CD4-positive, alpha-beta T cell (primary cell): ENCODE results near the gene RAD9A. TPM values are rescaled to one million over a fixed set of nuclear protein-coding genes. Genes with fewer than 3 reads are reported as not detected.
A peak's percentile ranks its signal among the peaks of the same experiment; 100 is the strongest.

Experiments
- ATAC-seq: fragments of 200-7000 bp; cut with Tn5 transposase; one replicate; pipeline ENCODE4 v1.10.0; 2022; ENCODE audit warnings: mild to moderate bottlenecking; ENCODE audit not compliant: poor library complexity
- CTCF ChIA-PET: fragments of 350-600 bp; sonication (Branson Sonifier 250); formaldehyde crosslinking; loops from one replicate; lab custom pipeline; 2021; ENCODE audit warnings: antibody characterized with exemption, inconsistent platforms; lab: Charles Lee
- POLR2A ChIA-PET: fragments of 350-600 bp; sonication (Branson Sonifier 250); formaldehyde crosslinking; loops from one replicate; lab custom pipeline; 2021; ENCODE audit warnings: antibody characterized with exemption, inconsistent platforms; lab: Charles Lee
- DNase-seq, 14 experiments: peaks; one replicate each; pipeline ENCODE4 v3.0.0-alpha.2; 2013 to 2020; ENCODE audit warnings: mixed read lengths in 2 of 14
- H3K27ac ChIP-seq, 2 donors: one replicate each; pipeline versions ENCODE4 v1.5.1 to v1.7.0; 2013; ENCODE audit warnings: low read length in 2 of 2, low read depth in 1 of 2, mild to moderate bottlenecking in 1 of 2
- H3K27me3 ChIP-seq, 2 experiments: 1 replicate in 1 of 2; 2 replicates in 1 of 2; pipeline versions ENCODE4 v1.6.1 to v1.7.0; 2013; ENCODE audit warnings: low read length in 2 of 2, control low read depth in 1 of 2, mild to moderate bottlenecking in 1 of 2, moderate library complexity in 1 of 2; ENCODE audit not compliant: insufficient read depth in 2 of 2, control insufficient read depth in 1 of 2
- H3K36me3 ChIP-seq: one replicate; pipeline ENCODE4 v1.6.1; 2013; ENCODE audit warnings: low read length, control low read depth; ENCODE audit not compliant: insufficient read depth
- H3K4me1 ChIP-seq: one replicate; pipeline ENCODE4 v1.6.1; 2013; ENCODE audit warnings: low read length, control low read depth; ENCODE audit not compliant: insufficient read depth
- H3K4me3 ChIP-seq: one replicate; pipeline ENCODE4 v1.5.1; 2013; ENCODE audit warnings: mild to moderate bottlenecking, low read length, moderate library complexity
- H3K9me3 ChIP-seq, 2 experiments: 1 replicate in 1 of 2; 2 replicates in 1 of 2; pipeline versions ENCODE4 v1.6.1 to v1.7.0; 2013; ENCODE audit warnings: low read length in 2 of 2, mild to moderate bottlenecking in 2 of 2, control low read depth in 1 of 2, moderate library complexity in 1 of 2; ENCODE audit not compliant: control insufficient read depth in 1 of 2, insufficient read depth in 1 of 2
- H3K27ac Mint-ChIP-seq: one replicate; pipeline ENCODE4 v1.8.0; 2020; ENCODE audit warnings: mixed read lengths
- H3K27me3 Mint-ChIP-seq: one replicate; pipeline ENCODE4 v1.8.0; 2021; ENCODE audit warnings: mixed read lengths
- H3K36me3 Mint-ChIP-seq: one replicate; pipeline ENCODE4 v1.8.0; 2021; ENCODE audit warnings: low read depth, mixed read lengths
- H3K4me1 Mint-ChIP-seq: one replicate; pipeline ENCODE4 v1.8.0; 2021; ENCODE audit warnings: low read depth, mixed read lengths
- H3K4me3 Mint-ChIP-seq: one replicate; pipeline ENCODE4 v1.8.0; 2020; ENCODE audit warnings: mild to moderate bottlenecking, mixed read lengths
- H3K9me3 Mint-ChIP-seq: one replicate; pipeline ENCODE4 v1.8.0; 2020; ENCODE audit warnings: mixed read lengths
- CTCF ChIP-seq: fragments of 200-600 bp; IDR thresholded peaks from one replicate; pipeline ENCODE4 v1.8.0; 2022; ENCODE audit warnings: antibody characterized with exemption, mild to moderate bottlenecking
- intact Hi-C, 2 experiments: fragments of 100-400 bp; cut with DNase I in 1 of 2; cut with micrococcal nuclease in 1 of 2; formaldehyde crosslinking; loops; one replicate each; pipeline versions ENCODE4 v1.15.1 to v1.9.0; 2023 to 2025; cut with DNase I, micrococcal nuclease
- total RNA-seq, 174 experiments: library from RNA in 2 of 174; stranded (reverse) in 2 of 174; gene quantifications; one replicate each; pipeline ENCODE4 v1.2.3 and lab custom pipeline; 2021 to 2026

The RAD9A gene
- total RNA-seq, 2 experiments from 2014 or later = 19.3 to 20.3 TPM

GRCh38 chr11:67412495-67413179 lies 20.9 kb downstream of the RAD9A start:
- Mint-ChIP-seq H3K36me3 (peaks cover 16% of the 10 kb centered on the region), H3K4me1 (peaks cover 83% of the 10 kb centered on the region), H3K27ac (peak overlapping the region; percentile 98), H3K4me3 (peak overlapping the region; percentile 82), H3K27me3 (no peaks in the 10 kb centered on the region), H3K9me3 (no peaks in the 10 kb centered on the region)
- peak overlapping the region in 1 of 2 donors; percentile 84 for H3K27ac ChIP-seq
- H3K36me3 ChIP-seq = peaks cover 26% of the 10 kb centered on the region
- no peaks in the 10 kb centered on the region for H3K9me3 ChIP-seq
- H3K4me1 ChIP-seq = peaks cover 98% of the 10 kb centered on the region
- DNase-seq (no peak), ATAC-seq (no peak)
- H3K4me3 ChIP-seq = no peak overlapping the region
- ChIA-PET POLR2A (interaction anchor here (0.9 to 12.5 kb wide), 11 partner anchors 8 to 1915 kb away, joined by 3 to 411 read pairs (median 5); partner anchors contain the start of genes AIP, PPP1CA, PTPRCAP and RAD9A), CTCF (interaction anchor here (1.4 to 2.0 kb wide), 2 partner anchors 8 to 10 kb away, joined by 3 to 6 read pairs; no protein-coding TSS in a partner anchor)
- no peaks in the 10 kb centered on the region for H3K27me3 ChIP-seq
- TF ChIP-seq CTCF = no peak
- intact Hi-C loops = no loop called here

GRCh38 chr11:67413266-67413849 lies 21.6 kb downstream of the RAD9A start:
- H3K36me3 ChIP-seq = peaks cover 18% of the 10 kb centered on the region
- Mint-ChIP-seq H3K27me3 (no peaks in the 10 kb centered on the region), H3K4me3 (peak overlapping the region; percentile 82), H3K27ac (peak overlapping the region; percentile 98), H3K9me3 (no peaks in the 10 kb centered on the region), H3K4me1 (peaks cover 83% of the 10 kb centered on the region), H3K36me3 (peaks cover 9% of the 10 kb centered on the region)
- no peaks in the 10 kb centered on the region for H3K9me3 ChIP-seq
- H3K4me3 ChIP-seq = no peak overlapping the region
- DNase-seq (no peak), ATAC-seq (no peak)
- peak overlapping the region in 1 of 2 donors; percentile 84 for H3K27ac ChIP-seq
- ChIA-PET POLR2A (interaction anchor here (0.7 to 12.5 kb wide), 11 partner anchors 10 to 568 kb away, joined by 3 to 411 read pairs (median 5); partner anchors contain the start of genes AIP, PPP1CA, PTPRCAP and RAD9A), CTCF (interaction anchor here (0.6 to 2.0 kb wide), 4 partner anchors 8 to 151 kb away, joined by 3 to 6 read pairs (median 3); no protein-coding TSS in a partner anchor)
- intact Hi-C loops = no loop called here
- H3K4me1 ChIP-seq = peaks cover 98% of the 10 kb centered on the region
- TF ChIP-seq CTCF = no peak
- no peaks in the 10 kb centered on the region for H3K27me3 ChIP-seq

GRCh38 chr11:67415501-67416304 lies 23.9 kb downstream of the RAD9A start, which contains the start of gene CARNS1:
TSS of gene CARNS1 (plus strand) at chr11:67415678. CDS start at chr11:67416200, 522 bp downstream.
- Histone ChIP-seq H3K4me3 (peak within 1 kb of the TSS; percentile 51), H3K9me3 (no peaks in the 10 kb centered on the region), H3K27ac (peak within 1 kb of the TSS; percentile 78 to 79), H3K36me3 (peaks cover 2% of the 10 kb centered on the region), H3K4me1 (peaks cover 95% of the 10 kb centered on the region), H3K27me3 (no peaks in the 10 kb centered on the region)
- DNase-seq = peak in 3 of 14 experiments; percentile 38 to 46 (median 44)
- intact Hi-C loops = loop anchor here in 1 of 2 experiments (5.0 kb wide), 3 partner anchors 52 to 92 kb away; partner anchors contain the start of genes AIP, CDK2AP2, PITPNM1 and TMEM134
- Mint-ChIP-seq H3K4me3 (peak within 1 kb of the TSS; percentile 93), H3K9me3 (no peaks in the 10 kb centered on the region), H3K4me1 (peaks cover 79% of the 10 kb centered on the region), H3K27me3 (no peaks in the 10 kb centered on the region), H3K36me3 (no peaks in the 10 kb centered on the region), H3K27ac (peak within 1 kb of the TSS; percentile 98)
- TF ChIP-seq CTCF = no peak
- ChIA-PET POLR2A (interaction anchor here (0.6 to 12.5 kb wide), 8 partner anchors 8 to 70 kb away, joined by 3 to 411 read pairs (median 11); partner anchors contain the start of genes PPP1CA, PTPRCAP, RPS6KB2 and TBC1D10C), CTCF (interaction anchor here (1.4 to 6.0 kb wide), 3 partner anchors 9 to 54 kb away, joined by 3 to 46 read pairs (median 4); partner anchors contain the start of genes PPP1CA and TBC1D10C)
- ATAC-seq = no peak
